Activated CD4-positive, CD25-positive, alpha-beta regulatory T cell (primary cell): ENCODE measurements around the gene ATG7.
"Not testable (repeated sequence)": the region's sequence is repeated elsewhere in the genome, so short reads cannot be mapped to it uniquely, and the experiment has no call there.

Source experiments
- DNase-seq, 4 experiments: peaks; one replicate each; lab custom pipeline; 2025; lab: John Stamatoyannopoulos, UW

ATG7 gene

GRCh38 chr3:11509173-11510000, 237.2 kb downstream of the ATG7 start:
- DNase-seq: no peak

- DNase-seq: no peak
Observed at GRCh38 chr3:11510001-11510340, 237.8 kb downstream of the ATG7 start.

- no peak for DNase-seq
Observed at GRCh38 chr3:11510356-11510755, 238.2 kb downstream of the ATG7 start.

GRCh38 chr3:11511606-11512005, 239.4 kb downstream of the ATG7 start:
- not testable (repeated sequence) for DNase-seq

- not testable (repeated sequence) for DNase-seq
Observed at GRCh38 chr3:11513125-11513816, 241.1 kb downstream of the ATG7 start.

GRCh38 chr3:11513817-11514135, 241.6 kb downstream of the ATG7 start:
- no peak for DNase-seq

- DNase-seq: no peak
Observed at GRCh38 chr3:11514191-11514821, 242.1 kb downstream of the ATG7 start.

GRCh38 chr3:11517601-11518000, 245.4 kb downstream of the ATG7 start:
- no peak for DNase-seq

- no peak for DNase-seq
Observed at GRCh38 chr3:11521167-11521566, 249.0 kb downstream of the ATG7 start.

- no peak for DNase-seq
Observed at GRCh38 chr3:11522398-11522715, 250.2 kb downstream of the ATG7 start.

- no peak for DNase-seq
Observed at GRCh38 chr3:11522953-11523571, 250.9 kb downstream of the ATG7 start.

GRCh38 chr3:11523572-11524101, 251.4 kb downstream of the ATG7 start:
- no peak for DNase-seq

GRCh38 chr3:11526121-11526520, 253.9 kb downstream of the ATG7 start:
- not testable (repeated sequence) for DNase-seq

- no peak for DNase-seq
Observed at GRCh38 chr3:11529281-11529680, 257.1 kb downstream of the ATG7 start.

GRCh38 chr3:11530153-11530721, 258.0 kb downstream of the ATG7 start:
- no peak for DNase-seq

- no peak for DNase-seq
Observed at GRCh38 chr3:11532931-11533391, 260.8 kb downstream of the ATG7 start.

- no peak for DNase-seq
Observed at GRCh38 chr3:11534011-11534792, 262.0 kb downstream of the ATG7 start.

- DNase-seq: no peak
Observed at GRCh38 chr3:11534793-11535101, 262.6 kb downstream of the ATG7 start.

GRCh38 chr3:11535243-11535960, 263.2 kb downstream of the ATG7 start:
- no peak for DNase-seq

GRCh38 chr3:11536132-11536935, 264.1 kb downstream of the ATG7 start:
- no peak for DNase-seq
